A673 (cell line): Measurements from ENCODE around the gene OMD.

ENCODE experiments used
- CTCF ChIP-seq: fragments of 300-800, 200-600 bp; sonication (generic); conservative IDR thresholded peaks from 2 replicates; pipeline ENCODE4 v1.5.1; 2017; ENCODE audit warnings: low read depth, mild to moderate bottlenecking, antibody characterized with exemption, low read length, moderate library complexity, mixed read lengths
- EZH2 ChIP-seq: fragments of 200-600 bp; sonication (generic); IDR thresholded peaks from 2 replicates; pipeline ENCODE4 v1.6.1; 2017; ENCODE audit warnings: borderline replicate concordance, low read depth, mild to moderate bottlenecking, mixed read lengths, antibody characterized with exemption, low read length; ENCODE audit not compliant: poor library complexity, severe bottlenecking

GRCh38 chr9:92432350-92432749, 8.1 kb upstream of the OMD start:
- TF ChIP-seq CTCF (no peak), EZH2 (no peak)
